SK-N-SH treated with all-trans-retinoic acid at 6 μM for 48 hours (cell line): Measurements from ENCODE around the gene COX17.

Experiments used
- GLIS3 ChIP-seq: fragments of 250-450 bp; sonication (Bioruptor Pico); IDR thresholded peaks from 2 replicates; pipeline ENCODE4 v1.5.0; 2020; ENCODE audit warnings: mild to moderate bottlenecking, moderate library complexity
- OSR1 ChIP-seq: fragments of 250-450 bp; sonication (Bioruptor Pico); IDR thresholded peaks from 2 replicates; pipeline ENCODE4 v1.8.0; 2022; ENCODE audit warnings: moderate library complexity, mild to moderate bottlenecking, inconsistent platforms
- SNAI2 ChIP-seq: fragments of 250-450 bp; sonication (Bioruptor Pico); IDR thresholded peaks from 2 replicates; pipeline ENCODE4 v1.5.0; 2020; ENCODE audit warnings: mild to moderate bottlenecking, moderate library complexity
- TCF4 ChIP-seq: fragments of 250-450 bp; sonication (Bioruptor Pico); IDR thresholded peaks from 2 replicates; pipeline ENCODE4 v1.8.0; 2021; ENCODE audit warnings: mild to moderate bottlenecking, moderate library complexity, borderline replicate concordance
- TOX ChIP-seq: fragments of 250-450 bp; sonication (Bioruptor Pico); IDR thresholded peaks from 2 replicates; pipeline ENCODE4 v1.8.0; 2021; ENCODE audit warnings: mild to moderate bottlenecking, moderate library complexity, borderline replicate concordance
- ZC3H10 ChIP-seq: fragments of 250-450 bp; sonication (Bioruptor Pico); IDR thresholded peaks from 2 replicates; pipeline ENCODE4 v1.5.1; 2021; ENCODE audit warnings: mild to moderate bottlenecking, moderate library complexity
- ZFP30 ChIP-seq: fragments of 450-650 bp; formaldehyde crosslinking; IDR thresholded peaks from 2 replicates; pipeline ENCODE4 v1.5.0; 2022; ENCODE audit warnings: mild to moderate bottlenecking, moderate library complexity
- ZNF565 ChIP-seq: fragments of 450-650 bp; formaldehyde crosslinking; conservative IDR thresholded peaks from 2 replicates; pipeline ENCODE4 v1.5.0; 2020; ENCODE audit warnings: low read depth, mild to moderate bottlenecking, moderate library complexity
- ZNF70 ChIP-seq: fragments of 450-650 bp; formaldehyde crosslinking; IDR thresholded peaks from 2 replicates; pipeline ENCODE4 v1.5.0; 2020; ENCODE audit warnings: mild to moderate bottlenecking, moderate library complexity
- TF ChIP-seq, protein P1 (sequence below): fragments of 250-450 bp; sonication (Bioruptor Pico); IDR thresholded peaks from 2 replicates; pipeline ENCODE4 v1.5.1; 2020; ENCODE audit warnings: low read depth, mild to moderate bottlenecking, moderate library complexity

GRCh38 chr3:119676020-119676419 is 1.2 kb downstream of the COX17 start:
- no peak for TF ChIP-seq ZNF70
- no peak for TF ChIP-seq TCF4 (CRISPR knock-in tag)
- no peak for TF ChIP-seq ZNF565 (CRISPR knock-in tag)
- TF ChIP-seq, protein P1, sequence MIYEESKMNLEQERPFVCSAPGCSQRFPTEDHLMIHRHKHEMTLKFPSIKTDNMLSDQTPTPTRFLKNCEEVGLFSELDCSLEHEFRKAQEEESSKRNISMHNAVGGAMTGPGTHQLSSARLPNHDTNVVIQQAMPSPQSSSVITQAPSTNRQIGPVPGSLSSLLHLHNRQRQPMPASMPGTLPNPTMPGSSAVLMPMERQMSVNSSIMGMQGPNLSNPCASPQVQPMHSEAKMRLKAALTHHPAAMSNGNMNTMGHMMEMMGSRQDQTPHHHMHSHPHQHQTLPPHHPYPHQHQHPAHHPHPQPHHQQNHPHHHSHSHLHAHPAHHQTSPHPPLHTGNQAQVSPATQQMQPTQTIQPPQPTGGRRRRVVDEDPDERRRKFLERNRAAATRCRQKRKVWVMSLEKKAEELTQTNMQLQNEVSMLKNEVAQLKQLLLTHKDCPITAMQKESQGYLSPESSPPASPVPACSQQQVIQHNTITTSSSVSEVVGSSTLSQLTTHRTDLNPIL (CRISPR knock-in tag): no peak
- TF ChIP-seq ZC3H10: no peak
- TF ChIP-seq TOX (CRISPR knock-in tag): no peak
- TF ChIP-seq SNAI2 (CRISPR knock-in tag): no peak
- no peak for TF ChIP-seq OSR1 (CRISPR knock-in tag)
- TF ChIP-seq ZFP30 (CRISPR knock-in tag): no peak
- no peak for TF ChIP-seq GLIS3 (CRISPR knock-in tag)
